Right forelimb (tissue), 1 donor: ENCODE measurements around the gene TNFRSF14.

Source experiments
- DNase-seq: peaks from one replicate; pipeline ENCODE4 v3.0.0-alpha.2; 2018

Gene TNFRSF14

GRCh38 chr1:2556277-2556677, at the start of gene TNFRSF14:
Gene TNFRSF14, plus strand, starts transcription at chr1:2556371. Its CDS starts 294 bp downstream, at chr1:2556665.
- DNase-seq, result peak; percentile 75

GRCh38 chr1:2506901-2507565, 49.1 kb upstream of the TNFRSF14 start:
- DNase-seq, result no peak

DNA sequence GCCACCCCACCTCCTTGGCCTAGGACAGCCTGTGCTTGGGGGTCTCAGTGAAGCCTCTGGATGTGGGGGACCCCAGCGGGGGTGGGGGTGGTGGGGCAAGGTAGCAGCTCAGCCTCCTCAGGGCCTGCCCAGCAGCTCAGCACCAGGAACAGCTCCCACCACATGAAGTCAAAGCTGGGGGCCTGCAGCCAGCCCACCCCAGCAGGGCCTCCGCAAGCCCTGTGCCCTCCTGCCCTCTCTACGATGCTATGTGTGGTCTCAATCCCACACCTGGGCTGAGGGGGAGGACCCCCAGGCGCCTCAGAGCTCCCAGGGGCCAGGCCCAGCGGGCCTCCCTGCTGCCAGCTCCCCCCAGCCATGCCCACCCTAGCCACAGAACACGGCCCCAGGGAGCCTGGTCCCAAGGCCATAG, 48.4 kb upstream of the TNFRSF14 start:
- no peak for DNase-seq

DNA sequence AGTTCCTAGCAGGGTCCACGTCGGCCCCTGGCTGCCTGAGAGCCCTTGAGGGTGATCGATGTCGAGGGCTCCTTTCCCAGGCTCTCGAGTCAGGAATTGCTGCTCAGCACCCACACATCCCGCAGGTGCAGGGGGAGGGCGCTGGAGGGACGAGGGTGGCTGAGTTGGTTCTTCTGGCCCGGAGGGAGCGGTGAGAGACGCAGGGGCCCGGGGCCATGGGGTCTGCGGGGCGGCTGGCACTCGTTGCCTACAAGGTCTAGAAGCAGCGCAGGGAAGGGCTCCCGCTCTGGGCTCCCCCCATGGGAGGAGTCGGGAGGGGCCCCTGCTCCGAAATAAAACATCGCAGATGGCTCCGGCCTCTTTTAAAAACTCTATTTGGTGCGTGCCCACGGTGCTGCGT, 48.0 kb upstream of the TNFRSF14 start:
- no peak for DNase-seq

- no peak for DNase-seq
Measured at GRCh38 chr1:2508751-2509150, 47.4 kb upstream of the TNFRSF14 start.

DNA sequence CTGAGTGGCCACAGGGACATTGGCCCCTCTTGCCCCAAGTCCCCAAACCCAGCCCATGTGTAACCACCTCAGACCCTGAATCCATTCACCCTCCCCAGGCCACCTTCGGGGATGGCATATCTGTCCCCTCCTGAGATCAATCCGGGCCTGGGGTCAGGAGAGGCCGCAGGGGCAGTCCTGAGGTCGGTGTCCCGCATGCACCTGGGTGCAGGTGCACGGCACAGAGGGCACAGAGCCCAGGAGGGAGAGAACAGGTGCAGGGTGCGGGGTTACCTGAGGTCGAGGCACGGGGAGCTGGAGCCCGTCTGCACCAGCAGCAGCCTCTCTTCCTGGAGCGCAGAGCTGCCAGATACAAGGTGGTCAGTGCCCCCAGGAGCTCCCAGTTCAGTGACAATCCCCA, 46.6 kb upstream of the TNFRSF14 start:
- no peak for DNase-seq

DNA sequence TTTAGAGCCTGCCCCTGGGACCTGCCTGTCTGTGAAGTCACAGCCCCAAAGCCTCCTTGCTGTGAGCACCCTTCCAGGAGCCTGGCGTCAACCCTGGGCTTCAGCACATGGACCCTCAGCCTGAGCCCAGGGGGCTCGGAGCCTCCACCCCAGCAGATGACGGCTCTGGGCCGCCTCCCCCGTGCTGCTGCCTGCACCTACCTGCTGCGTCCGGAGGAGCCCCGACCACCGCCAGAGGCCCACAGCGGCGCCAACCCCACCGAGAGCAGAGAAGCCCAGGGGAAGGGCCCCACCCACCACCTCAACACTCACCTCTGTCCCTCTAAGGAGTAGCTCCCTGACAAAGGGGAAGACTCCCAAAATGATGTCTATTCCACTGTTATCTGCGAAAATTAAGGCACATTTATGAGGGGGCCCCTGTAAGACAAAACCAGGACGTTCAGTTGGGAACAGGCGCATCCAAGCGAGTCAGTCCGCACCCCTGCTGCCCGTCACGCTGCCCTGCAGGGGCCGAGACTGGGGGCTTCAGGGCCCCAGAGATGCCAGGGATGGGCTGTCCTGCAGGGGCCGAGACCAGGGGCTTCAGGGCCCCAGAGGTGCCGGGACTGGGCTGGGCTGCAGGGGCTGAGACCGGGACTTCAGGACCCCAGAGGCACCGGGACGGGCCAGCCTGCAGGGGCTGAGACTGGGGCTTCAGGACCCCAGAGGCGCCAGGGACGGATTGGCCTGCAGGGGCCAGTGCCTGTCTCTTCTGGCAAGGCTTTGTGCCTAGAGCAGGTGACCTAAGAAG, 45.6 kb upstream of the TNFRSF14 start:
- no peak for DNase-seq

- no peak for DNase-seq
Measured at GRCh38 chr1:2512862-2513421, 43.2 kb upstream of the TNFRSF14 start.

DNA sequence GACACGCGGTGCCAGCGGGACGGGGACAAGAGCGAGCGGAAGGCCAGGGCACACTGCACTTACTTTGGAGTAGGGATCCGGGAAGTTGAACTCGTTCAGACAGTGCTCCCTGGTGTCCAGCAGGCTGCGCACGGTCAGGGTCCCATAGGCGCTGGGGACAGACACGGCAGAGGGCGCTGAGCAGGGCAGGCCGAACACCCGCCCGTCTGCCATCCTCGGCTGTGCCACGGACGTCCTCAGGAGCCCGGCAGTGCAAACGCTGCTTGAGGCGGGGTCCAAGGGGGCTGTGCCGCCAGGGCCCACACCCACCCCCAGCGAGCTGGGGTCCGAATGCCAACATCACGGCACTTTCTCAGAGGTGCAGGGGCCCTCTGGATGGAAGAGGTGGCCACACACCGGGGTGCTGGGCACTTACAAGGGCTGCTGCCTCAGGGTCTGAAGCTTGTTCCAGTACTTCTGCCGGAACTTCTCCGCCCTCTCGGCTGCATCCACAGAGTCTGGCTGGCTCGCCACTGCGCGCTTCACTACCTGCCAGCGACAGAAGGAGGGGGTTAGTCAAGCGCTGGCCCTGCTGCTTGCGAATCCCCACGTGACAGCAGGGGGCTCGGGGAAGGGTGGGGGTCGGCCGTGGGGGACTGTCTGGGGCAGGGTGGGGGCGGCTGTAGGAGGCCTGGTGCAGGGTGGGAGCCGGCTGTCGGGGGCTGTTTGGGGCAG, 42.1 kb upstream of the TNFRSF14 start:
- DNase-seq, result no peak

DNA sequence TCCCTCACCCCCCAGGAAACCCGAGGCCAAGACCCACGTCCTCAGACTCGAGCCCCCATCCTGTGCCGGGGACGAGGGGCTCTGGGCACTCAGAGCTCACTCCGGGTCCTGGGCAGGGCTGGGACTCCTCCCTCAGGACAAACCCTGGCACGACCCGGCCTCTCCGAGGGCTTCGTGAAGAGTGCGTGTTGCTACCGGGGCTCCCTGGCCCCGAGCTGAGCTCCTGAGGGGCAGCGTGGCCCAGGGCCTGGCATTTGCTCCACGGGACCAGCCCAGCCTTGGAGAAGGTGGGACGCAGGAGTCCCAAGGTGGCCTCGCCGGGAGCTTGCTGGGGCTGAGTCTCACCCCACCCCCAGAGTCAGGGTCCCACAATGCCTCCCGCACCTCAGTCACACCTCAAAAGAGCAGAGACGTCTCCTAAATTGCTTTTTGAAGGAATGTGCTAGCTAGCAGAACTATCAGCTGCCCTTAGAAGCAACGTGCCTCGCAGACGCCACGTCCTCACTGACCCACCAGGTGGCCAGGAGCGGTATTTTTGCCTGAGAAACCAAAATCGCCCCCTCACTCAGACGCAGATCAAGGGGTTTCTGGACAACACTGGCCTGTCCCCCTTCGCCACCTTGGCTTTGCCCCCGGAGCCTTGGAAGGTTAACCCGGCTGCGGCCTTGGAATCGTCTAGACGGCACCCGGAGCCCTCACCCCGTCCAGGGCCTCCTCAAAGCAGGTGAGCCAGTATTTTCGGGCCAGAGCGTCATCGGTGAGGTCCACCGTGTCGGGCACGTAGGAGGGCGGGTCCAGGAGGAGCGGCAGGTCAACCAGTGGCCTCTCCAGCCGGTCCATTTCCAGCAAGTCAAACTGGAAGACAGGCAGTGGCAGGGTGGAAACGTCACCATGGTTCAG, 41.1 kb upstream of the TNFRSF14 start:
- no peak for DNase-seq

DNA sequence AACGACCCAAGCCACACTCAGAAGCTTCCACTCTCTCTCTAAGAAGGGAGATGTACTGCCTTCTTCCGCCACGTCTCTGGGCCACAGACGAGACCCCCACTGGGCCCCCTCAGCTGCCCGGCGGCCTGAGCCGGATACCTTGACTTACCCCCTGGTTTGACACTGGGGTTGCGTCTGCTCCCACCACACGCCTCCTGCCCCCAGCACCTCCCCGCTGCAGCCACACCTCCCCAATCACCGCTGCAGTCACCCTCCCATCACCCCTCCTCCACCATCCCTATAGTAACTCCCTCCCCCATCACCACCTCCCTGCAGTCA, 40.4 kb upstream of the TNFRSF14 start:
- no peak for DNase-seq

DNA sequence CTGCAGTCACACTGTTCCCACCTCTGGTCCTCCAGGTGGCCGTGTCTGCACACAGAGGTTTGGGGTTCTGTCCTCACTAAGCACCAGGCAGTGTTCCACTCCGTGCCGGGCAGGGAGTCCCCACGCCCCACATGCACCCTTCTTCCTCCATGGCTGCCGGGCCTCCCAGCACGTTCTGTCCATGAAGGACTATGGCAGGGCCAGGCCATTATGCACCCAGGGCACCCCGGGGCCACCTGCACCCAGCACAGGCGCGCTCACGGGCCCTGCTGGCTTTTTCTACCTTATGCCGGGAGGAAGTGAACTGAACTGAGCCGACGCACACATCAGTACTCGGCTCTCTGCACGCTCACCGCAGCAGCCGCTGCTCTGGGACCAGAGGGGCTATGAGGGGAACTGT, 40.0 kb upstream of the TNFRSF14 start:
- no peak for DNase-seq

- no peak for DNase-seq
Measured at GRCh38 chr1:2516946-2517345, 39.2 kb upstream of the TNFRSF14 start.

DNA sequence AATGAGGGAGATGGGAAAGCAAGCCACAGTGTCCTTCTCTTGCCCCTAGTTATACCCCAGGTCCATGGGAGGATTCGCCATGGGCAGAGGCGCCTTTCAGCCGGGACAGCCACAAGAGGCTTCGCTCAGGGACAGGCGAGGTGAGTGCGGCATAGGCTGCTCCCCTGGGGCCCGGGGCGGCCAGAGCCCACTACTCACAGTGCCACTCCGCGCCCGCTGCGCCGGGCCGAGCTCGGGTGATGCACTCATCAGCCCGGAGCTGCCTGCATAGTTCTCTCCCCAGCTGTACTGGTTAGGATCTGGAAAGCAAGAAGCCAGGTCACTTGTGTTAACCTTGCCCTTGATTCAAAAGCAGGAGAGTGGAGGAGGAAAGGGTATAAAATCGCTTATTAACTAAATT, 38.2 kb upstream of the TNFRSF14 start:
- DNase-seq, result no peak

GRCh38 chr1:2518528-2518927, 37.6 kb upstream of the TNFRSF14 start:
- DNase-seq, result no peak

GRCh38 chr1:2519029-2519685, 37.0 kb upstream of the TNFRSF14 start:
- no peak for DNase-seq

- no peak for DNase-seq
Measured at GRCh38 chr1:2519729-2520128, 36.4 kb upstream of the TNFRSF14 start.

DNA sequence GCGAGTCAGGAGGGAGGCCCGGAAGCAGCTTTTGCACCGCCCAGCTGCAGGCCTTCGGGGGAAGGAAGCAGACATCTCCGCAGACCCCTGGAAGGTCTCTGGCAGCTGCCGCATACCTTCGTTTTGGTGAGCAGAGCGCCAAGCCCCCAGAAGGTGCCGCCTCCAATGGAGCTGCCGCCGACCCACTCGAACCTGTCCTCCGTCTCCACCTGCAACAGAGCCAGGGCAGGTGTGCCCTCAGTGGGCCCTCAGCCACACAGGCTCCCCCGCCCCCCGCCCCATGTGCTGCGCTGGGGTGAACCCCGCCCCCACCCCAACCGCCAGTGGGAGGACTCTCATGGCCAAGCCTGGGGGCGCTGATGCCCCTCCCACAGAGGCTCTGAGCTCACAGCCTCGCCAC, 36.0 kb upstream of the TNFRSF14 start:
- no peak for DNase-seq

DNA sequence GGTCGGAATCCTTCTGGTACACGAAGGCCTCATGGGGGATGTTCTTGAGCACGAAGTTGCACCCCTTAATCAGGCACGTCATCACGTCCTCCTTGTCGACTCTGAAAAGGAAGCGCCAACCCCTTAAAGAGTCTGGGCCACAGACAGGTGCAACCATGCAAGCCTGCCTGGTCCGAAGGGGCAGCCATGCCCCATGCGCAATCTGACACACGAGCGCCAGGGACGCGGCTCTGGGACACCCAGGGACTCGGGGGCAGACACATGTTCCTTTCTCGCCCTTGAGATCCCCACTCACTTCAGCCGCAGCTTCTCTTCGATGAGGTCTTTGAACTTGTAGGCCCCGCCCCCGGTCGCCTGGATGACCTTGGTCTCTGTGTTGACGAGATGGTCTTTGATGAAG, 35.4 kb upstream of the TNFRSF14 start:
- DNase-seq, result no peak

- DNase-seq, result no peak
Measured at GRCh38 chr1:2522230-2522629, 33.9 kb upstream of the TNFRSF14 start.

- DNase-seq, result no peak
Measured at GRCh38 chr1:2523191-2523890, 32.8 kb upstream of the TNFRSF14 start.
